HG03108 (cell line): ENCODE results near the gene DLX4.
A peak's percentile ranks its signal among the peaks of the same experiment; 100 is the strongest.

Experiments used
- ATAC-seq: cut with Tn5 transposase; IDR thresholded peaks from one replicate; pipeline ENCODE4 v1.9.1; 2021; ENCODE audit warnings: moderate library complexity; ENCODE audit not compliant: unreplicated experiment

Gene DLX4

GRCh38 chr17:49985310-49985990 lies 16.5 kb downstream of the DLX4 start:
- no peak for ATAC-seq

DNA sequence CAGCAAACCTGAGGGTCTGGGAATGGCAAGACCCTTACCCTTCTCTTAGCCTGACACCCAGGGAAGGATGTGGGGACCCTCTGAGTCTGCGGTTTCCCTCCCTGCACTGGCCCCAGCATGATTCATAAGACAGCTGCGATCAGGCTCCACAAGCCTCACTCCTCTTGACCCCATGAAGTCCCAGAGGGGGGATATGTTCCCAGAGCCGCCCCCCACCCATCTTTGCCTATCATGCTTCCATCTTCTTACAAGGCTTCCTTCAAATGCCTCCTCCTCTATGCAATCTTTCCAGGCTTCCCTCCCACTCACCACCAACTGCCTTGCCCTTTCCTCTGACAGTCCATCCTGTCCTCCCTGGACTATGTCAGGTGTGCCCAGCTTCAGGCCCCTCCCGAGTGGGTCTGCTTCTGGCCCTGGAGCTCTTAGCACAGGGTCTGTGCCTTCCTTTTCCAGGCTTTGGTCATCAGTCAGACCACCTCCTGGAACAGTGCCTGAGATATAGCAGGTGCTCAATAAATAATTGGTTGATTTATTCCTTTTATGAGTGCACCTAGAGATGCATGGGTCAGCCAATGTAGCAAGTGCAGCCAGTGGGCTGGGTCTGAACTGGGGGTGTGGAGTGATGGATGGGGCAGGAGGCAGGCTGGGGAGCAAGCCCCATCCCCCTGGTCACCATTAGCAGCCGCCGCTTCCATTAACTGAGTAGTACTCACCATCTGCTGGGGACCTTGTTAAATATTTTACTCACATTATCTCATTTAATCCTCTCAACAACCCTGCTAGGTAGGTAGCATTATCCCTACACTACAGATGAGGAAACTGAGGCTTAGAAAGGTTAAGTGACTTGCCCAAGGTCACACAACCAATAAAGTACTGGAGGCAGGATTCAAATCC lies 17.7 kb downstream of the DLX4 start:
- no peak for ATAC-seq

DNA sequence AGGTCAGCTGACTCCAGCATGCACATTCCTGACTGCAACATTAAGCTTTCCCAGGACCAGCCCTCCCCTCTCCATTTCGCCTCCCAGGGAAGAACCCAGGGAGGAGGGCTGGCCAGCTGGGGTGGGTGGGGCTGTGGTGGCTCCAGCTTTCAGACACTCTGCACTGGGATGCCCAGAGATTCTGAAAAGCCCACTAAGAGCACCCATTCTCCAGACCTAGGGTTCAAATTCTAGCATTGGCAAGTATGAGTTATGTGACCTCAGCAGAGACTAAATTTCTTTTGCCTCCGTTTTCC lies 18.2 kb downstream of the DLX4 start:
- ATAC-seq = no peak

DNA sequence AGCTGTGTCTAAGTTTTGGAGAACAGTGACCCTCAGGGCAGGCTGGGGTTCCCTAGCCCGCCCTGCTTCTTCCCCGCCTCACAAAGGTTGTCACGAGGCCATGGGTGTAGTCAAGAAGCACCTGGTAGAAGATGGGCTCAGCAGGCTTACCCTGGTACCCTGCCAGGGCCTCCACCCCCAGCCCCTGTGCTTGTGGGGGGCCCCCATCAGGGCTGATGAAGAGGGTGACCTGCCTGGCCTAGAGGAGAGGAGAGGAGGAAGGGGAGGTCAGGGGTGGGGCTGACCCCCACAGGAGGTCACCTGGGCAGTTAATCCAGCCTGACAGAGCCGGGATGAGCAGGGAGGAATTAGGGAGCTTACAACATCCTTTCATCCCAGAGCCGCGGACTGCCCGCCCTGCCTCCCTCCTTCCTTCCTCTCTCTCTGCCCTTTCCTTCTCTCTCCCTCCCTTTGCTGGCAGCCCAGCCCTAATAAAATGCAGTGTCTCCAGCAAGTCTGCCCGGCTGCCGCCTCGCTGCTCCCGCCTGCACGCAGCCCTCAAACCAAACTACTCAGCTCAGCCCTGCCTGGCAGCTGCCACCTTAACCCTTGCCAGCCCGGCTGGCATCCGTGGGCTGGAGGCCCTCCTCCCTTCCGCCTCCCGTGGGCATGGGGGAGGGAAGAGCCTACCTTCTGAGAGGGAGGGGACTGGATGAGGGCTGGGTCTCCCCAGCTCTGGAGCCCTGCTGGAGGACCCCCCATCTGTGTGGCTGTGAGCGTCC lies 18.9 kb downstream of the DLX4 start:
- no peak for ATAC-seq

DNA sequence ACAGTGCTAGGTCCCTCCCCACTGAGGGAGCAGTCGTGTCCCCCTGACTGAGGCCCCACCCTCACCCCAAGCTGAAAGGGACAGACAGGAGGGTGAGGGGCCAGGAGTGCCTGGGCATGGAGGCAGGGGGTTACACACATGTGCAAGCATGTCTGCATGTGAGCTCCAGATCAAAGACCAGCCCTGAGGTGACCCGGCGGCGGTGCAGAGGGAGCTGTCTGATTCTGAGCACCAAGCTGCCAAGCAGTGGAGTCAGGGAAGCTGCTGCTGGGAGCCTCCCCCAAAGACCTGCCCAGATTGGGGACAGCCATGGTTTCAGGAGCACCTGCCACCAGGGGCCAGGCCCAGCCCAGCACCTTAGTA lies 20.5 kb downstream of the DLX4 start:
- no peak for ATAC-seq

DNA sequence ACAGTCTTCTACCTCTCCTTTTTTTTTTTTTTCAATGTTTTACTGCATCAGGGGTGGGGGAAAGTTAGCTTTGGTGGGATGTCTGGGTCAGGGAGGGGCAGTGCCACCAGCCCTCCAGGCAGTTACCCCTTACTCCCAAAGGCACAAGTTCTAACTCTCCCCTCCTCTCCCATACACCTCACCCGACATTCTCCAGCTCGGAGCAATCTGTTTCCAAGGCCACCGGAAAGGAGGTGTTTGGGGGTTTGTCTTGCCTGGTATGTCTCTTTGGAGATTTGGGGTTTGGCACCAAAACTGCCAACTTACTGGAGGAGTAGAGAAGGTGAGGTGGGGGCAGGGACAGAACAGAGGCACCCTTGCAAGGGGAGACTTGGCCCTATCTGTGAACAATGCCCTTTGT lies 21.3 kb downstream of the DLX4 start:
- ATAC-seq = no peak

GRCh38 chr17:49990921-49991320 lies 21.9 kb downstream of the DLX4 start:
- ATAC-seq = no peak

- ATAC-seq = no peak
These were observed 22.4 kb downstream of the DLX4 start for GRCh38 chr17:49991409-49991808.

DNA sequence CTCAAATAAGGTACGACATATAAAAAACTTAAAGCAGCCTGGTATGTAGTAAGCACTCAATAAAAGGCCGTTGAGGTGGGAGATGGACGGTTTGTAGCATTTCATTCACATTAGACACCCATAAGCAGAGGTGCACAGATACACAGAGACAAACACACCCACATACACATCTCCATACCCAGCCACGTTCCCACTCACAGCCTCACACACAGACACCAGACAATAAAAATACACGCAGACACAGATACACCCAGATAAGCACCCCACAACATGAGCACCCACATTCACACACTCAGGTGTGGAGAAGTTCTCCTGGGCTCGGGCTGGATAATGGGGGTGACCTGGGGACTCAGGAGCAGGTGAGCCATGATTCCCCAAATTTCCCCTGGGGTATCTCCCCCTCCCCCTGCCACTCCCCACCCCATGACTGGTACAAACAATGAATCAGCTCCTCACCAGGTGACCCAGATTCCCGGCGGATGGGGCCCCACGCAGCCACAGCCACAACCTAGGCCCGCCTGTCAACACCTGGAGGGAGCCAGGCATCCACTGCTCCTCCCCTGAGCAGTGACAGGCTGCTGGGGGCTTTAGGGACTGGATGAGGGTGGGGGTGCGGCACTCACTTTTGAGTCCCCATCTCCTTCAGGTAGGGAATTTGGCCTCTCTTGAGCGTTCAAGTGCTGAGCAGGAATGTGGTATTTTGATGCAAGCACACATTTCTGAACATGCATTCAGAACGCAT lies 23.4 kb downstream of the DLX4 start:
- no peak for ATAC-seq

DNA sequence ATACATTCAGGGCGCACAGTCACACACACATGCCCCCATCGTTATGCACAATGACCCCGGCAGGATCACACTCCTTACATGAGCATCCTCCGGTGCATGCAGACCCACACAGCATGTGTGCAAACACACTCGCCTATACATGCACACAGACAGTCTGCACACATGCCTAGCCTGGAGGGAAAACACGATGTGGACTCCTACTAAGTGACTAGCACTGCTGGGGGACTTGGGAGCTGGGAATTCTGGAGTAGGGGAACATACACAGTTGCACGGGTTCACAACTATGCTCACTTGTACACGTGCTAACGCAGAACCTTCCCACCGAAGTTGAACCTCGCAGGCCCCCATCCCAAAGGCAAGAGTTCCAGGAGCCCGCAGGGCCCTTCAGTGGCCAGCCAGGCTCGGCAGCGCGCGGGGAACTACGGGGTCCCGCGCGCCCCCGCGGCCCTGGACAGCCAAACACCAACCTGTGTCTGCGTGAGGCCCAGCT lies 24.0 kb downstream of the DLX4 start:
- no peak for ATAC-seq

DNA sequence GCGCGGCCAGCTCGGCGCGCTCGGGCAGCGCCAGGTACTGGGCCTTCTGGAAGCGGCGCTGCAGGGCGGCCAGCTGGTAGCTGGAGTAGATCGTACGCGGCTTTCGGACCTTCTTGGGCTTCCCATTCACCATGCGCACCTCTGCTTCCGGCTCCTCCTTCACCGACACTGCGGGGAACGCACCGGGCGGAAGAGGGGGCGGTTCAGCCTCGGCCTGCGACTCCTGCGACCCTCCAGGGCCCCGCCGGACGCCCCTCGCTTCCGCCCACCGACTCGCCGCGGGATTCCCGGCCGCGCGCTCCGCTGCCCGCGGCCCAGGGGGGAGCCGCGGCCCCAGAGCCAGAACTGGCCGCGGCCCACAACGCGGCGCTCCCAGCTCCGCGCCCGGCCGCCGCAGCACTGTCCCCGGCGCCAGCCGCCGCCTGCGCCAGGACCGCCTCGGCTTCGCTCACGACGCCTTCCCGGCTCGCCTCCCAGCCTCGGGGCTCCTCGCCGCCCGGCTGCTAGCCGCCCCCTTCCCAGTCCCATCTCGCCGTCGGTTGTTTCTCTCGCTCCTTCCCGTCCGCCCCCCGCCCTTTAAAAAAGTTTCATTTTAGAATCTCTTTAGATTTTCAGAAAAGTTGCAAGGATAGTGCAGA lies 24.6 kb downstream of the DLX4 start:
- no peak for ATAC-seq

GRCh38 chr17:49994085-49995054 lies 25.4 kb downstream of the DLX4 start:
- no peak for ATAC-seq

DNA sequence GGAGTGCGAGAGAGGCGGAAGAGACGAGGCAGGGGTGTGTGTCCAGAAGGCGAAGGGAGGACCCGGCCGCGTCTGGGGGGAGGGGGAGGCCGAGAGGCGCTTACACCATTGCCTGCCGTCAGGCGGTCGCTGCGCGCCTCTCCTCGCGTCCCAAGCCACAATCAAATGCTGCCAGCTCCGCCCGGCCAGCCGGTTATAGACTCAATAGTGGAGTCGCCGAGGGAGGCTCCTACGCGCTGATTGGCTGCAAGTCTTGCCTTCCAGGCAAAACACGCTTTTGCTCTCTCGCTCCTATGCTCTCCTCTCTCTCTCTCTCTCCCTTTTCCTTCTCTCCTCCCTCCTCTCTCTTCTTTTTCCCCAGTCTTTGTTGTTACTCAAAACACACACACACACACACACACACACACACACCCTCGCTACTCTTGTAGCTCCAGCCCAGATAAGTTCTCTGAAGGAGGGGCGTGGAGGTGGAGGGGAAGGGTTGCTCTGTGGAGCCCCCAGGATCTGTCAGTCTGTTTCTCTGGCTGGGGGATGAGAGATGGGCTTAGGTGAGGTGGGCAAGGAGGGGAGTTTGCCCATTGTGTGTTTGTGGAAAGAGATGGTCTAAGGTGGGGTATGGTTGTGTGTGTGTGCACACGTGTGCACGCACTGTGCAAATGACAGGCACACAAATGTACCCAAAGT lies 26.2 kb downstream of the DLX4 start, which contains the start of gene DLX3:
Gene DLX3 (minus strand): TSS at position 170 of the 684 bp plus-strand sequence. CDS start 226 bp downstream, outside the sequence.
- ATAC-seq = no peak

GRCh38 chr17:49996121-49996494 lies 27.1 kb downstream of the DLX4 start:
- ATAC-seq = no peak

DNA sequence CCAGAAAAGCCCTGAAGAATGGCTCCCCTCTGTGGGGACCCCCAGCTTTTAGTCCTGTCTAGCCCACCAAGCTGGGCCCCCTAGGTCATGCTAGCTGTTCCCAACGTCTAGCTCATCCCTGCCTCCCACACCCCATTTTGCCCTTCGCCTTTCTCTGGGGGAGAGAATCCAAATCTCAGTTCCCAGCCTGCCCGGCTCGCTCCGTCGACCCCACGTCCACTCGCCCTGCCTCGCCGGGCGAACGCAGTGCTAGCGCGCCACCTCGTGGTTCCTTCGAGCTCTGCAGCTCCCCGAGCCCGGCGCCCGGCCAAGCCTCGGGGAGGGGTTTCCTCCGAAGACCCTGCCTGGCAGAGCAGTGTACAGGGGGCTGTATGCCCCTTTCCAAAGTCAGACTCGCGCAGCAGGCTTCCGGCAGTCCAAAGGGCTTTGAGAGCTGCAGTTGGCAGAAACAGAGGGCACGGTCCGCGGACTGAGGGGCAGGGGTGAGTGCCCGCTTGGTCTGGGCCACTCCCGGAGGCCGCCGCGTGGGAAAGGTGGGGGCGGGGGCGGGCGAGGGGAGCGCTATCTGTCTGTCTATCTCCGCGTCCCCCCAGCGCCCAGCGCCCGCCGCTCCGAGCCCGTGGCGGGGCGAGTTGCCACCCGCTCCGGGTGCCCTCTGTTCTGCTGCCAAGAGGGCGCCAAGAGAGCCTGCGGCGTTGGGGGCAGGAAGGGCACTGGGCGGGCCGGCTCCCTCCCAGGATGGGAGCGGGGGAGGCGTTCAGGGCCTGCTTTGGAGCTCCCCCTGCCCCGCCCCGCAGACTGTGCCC lies 27.7 kb downstream of the DLX4 start:
- ATAC-seq = no peak

GRCh38 chr17:49997301-49997650 lies 28.3 kb downstream of the DLX4 start:
- no peak for ATAC-seq

GRCh38 chr17:49997773-49998703 lies 29.0 kb downstream of the DLX4 start:
- ATAC-seq = peak; percentile 47
